ENCODE data around the gene VAC14.

GRCh38 chr16:70652322-70652721 lies 148.6 kb downstream of the VAC14 start:
- TF ChIP-seq CTCF (IDR thresholded peaks at IDR 0.05) = no peak
- TF ChIP-seq POLR2A (IDR thresholded peaks at IDR 0.05) = no peak

Data from lower leg skin (tissue), 3 donors.